GM23338 (cell line): ENCODE results near the gene GRID1. TPM values are rescaled to one million over a fixed set of nuclear protein-coding genes. Genes with fewer than 3 reads are reported as not detected.
A peak's percentile ranks its signal among the peaks of the same experiment; 100 is the strongest.

Experiments used
- ATAC-seq: fragments of 200-7000 bp; cut with Tn5 transposase; 3 replicates; pipeline ENCODE4 v1.9.1; 2020
- DNase-seq: peaks from one replicate; pipeline ENCODE4 v3.0.0-alpha.2; 2015; ENCODE audit warnings: low spot score
- H2AFZ ChIP-seq: fragments of 200-600 bp; sonication (generic); 2 replicates; pipeline ENCODE4 v1.8.0; 2016; ENCODE audit warnings: antibody characterized with exemption, mild to moderate bottlenecking, moderate library complexity
- H3F3A ChIP-seq: fragments of 200-600 bp; sonication (generic); replicated peaks from 2 replicates; pipeline ENCODE4 v1.8.0; 2017; ENCODE audit warnings: antibody characterized with exemption, mixed run types, low read depth
- H3K27ac ChIP-seq: fragments of 200-600 bp; sonication (generic); 2 replicates; pipeline ENCODE4 v1.6.1; 2016; ENCODE audit warnings: low read depth
- H3K27me3 ChIP-seq: fragments of 200-600 bp; sonication (generic); 2 replicates; pipeline ENCODE4 v1.8.0; 2016; ENCODE audit warnings: mild to moderate bottlenecking, mixed run types, moderate library complexity; ENCODE audit not compliant: insufficient read depth
- H3K36me3 ChIP-seq: fragments of 200-600 bp; sonication (generic); 2 replicates; pipeline ENCODE4 v1.8.0; 2016; ENCODE audit warnings: mild to moderate bottlenecking; ENCODE audit not compliant: insufficient read depth
- H3K4me1 ChIP-seq: fragments of 200-600 bp; sonication (generic); 2 replicates; pipeline ENCODE4 v1.8.0; 2016; ENCODE audit warnings: mild to moderate bottlenecking, moderate library complexity; ENCODE audit not compliant: insufficient read depth
- H3K4me2 ChIP-seq: fragments of 200-600 bp; sonication (generic); 2 replicates; pipeline ENCODE4 v1.7.1; 2017; ENCODE audit warnings: mixed run types
- H3K4me3 ChIP-seq: fragments of 200-600 bp; sonication (generic); 2 replicates; pipeline ENCODE4 v1.6.1; 2016; ENCODE audit warnings: mixed run types
- H3K79me2 ChIP-seq: fragments of 200-600 bp; sonication (generic); replicated peaks from 2 replicates; pipeline ENCODE4 v1.8.0; 2017; ENCODE audit warnings: mild to moderate bottlenecking; ENCODE audit not compliant: insufficient read depth
- H3K9me2 ChIP-seq: fragments of 200-600 bp; sonication (generic); 2 replicates; pipeline ENCODE4 v1.8.0; 2017; ENCODE audit not compliant: insufficient read depth
- H4K20me1 ChIP-seq: fragments of 200-600 bp; sonication (generic); replicated peaks from 2 replicates; pipeline ENCODE4 v1.8.0; 2017; ENCODE audit warnings: mild to moderate bottlenecking; ENCODE audit not compliant: insufficient read depth
- H3K27ac Mint-ChIP-seq: 2 replicates; pipeline ENCODE4 v1.8.0; 2020; ENCODE audit warnings: inconsistent platforms, mild to moderate bottlenecking, moderate library complexity, mixed read lengths
- H3K27me3 Mint-ChIP-seq: 3 replicates; pipeline ENCODE4 v1.8.0; 2022; ENCODE audit warnings: low read depth, mild to moderate bottlenecking, moderate library complexity, mixed read lengths, inconsistent platforms; ENCODE audit not compliant: insufficient read depth, poor library complexity
- H3K36me3 Mint-ChIP-seq: 3 replicates; pipeline ENCODE4 v1.8.0; 2021; ENCODE audit warnings: low read depth, mild to moderate bottlenecking, inconsistent platforms, moderate library complexity, mixed read lengths
- H3K4me1 Mint-ChIP-seq: 3 replicates; pipeline ENCODE4 v1.8.0; 2020; ENCODE audit warnings: mild to moderate bottlenecking, inconsistent platforms, mixed read lengths
- H3K4me3 Mint-ChIP-seq: 3 replicates; pipeline ENCODE4 v1.8.0; 2021; ENCODE audit warnings: moderate library complexity, mild to moderate bottlenecking, inconsistent platforms, mixed read lengths
- H3K9me3 Mint-ChIP-seq: 3 replicates; pipeline ENCODE4 v1.8.0; 2020; ENCODE audit warnings: moderate library complexity, mild to moderate bottlenecking, inconsistent platforms, mixed read lengths
- CREB1 ChIP-seq: fragments of 250-450 bp; sonication (Bioruptor Pico); IDR thresholded peaks from 2 replicates; pipeline ENCODE4 v1.5.0; 2020; ENCODE audit warnings: low read depth, mild to moderate bottlenecking, moderate library complexity
- EZH2 ChIP-seq: fragments of 200-600 bp; sonication (generic); IDR thresholded peaks from one replicate; pipeline ENCODE4 v1.8.0; 2017; ENCODE audit warnings: antibody characterized with exemption, mild to moderate bottlenecking, low read depth; ENCODE audit not compliant: unreplicated experiment
- EZH2phosphoT487 ChIP-seq: fragments of 200-600 bp; sonication (generic); IDR thresholded peaks from one replicate; pipeline ENCODE4 v1.8.1; 2018; ENCODE audit warnings: antibody characterized with exemption; ENCODE audit not compliant: unreplicated experiment
- JUNB ChIP-seq: IDR thresholded peaks from one replicate; pipeline ENCODE4 v1.6.1; 2016; ENCODE audit warnings: antibody characterized with exemption; ENCODE audit not compliant: unreplicated experiment
- NANOG ChIP-seq: IDR thresholded peaks from 2 replicates; pipeline ENCODE4 v1.6.1; 2016; ENCODE audit warnings: antibody characterized with exemption, borderline replicate concordance
- POLR2AphosphoS5 ChIP-seq: IDR thresholded peaks from 2 replicates; pipeline ENCODE4 v1.6.1; 2016; ENCODE audit warnings: antibody characterized with exemption, low read depth
- STAT1 ChIP-seq: IDR thresholded peaks from one replicate; pipeline ENCODE4 v1.6.1; 2016; ENCODE audit warnings: antibody characterized with exemption; ENCODE audit not compliant: unreplicated experiment
- ZNF114 ChIP-seq: fragments of 250-450 bp; sonication (Bioruptor Pico); IDR thresholded peaks from 2 replicates; pipeline ENCODE4 v1.5.0; 2020; ENCODE audit warnings: mild to moderate bottlenecking, moderate library complexity
- ZNF331 ChIP-seq: fragments of 250-450 bp; sonication (Bioruptor Pico); IDR thresholded peaks from 2 replicates; pipeline ENCODE4 v1.5.0; 2020; ENCODE audit warnings: low read depth, mild to moderate bottlenecking, moderate library complexity
- polyA plus RNA-seq: library from polyadenylated mRNA; unstranded; fragments of >200 nt; fragmentation: Nextera tagmentation; extraction: Ambion mirVana; gene quantifications from 2 replicates; pipeline ENCODE4 v1.2.1, GENCODE V29; 2016
- total RNA-seq: library from RNA; depleted of rRNA; stranded (reverse); fragments of >200 nt; shearing (Covaris generic); gene quantifications from 2 replicates; pipeline ENCODE4 v1.2.3, GENCODE V29; 2014
- TF ChIP-seq, protein P1 (sequence below): fragments of 250-450 bp; sonication (Bioruptor Pico); IDR thresholded peaks from 2 replicates; pipeline ENCODE4 v1.5.0; 2020; ENCODE audit warnings: mild to moderate bottlenecking, moderate library complexity
- TF ChIP-seq, protein P2 (sequence below): IDR thresholded peaks from one replicate; pipeline ENCODE4 v1.6.1; 2018; ENCODE audit warnings: antibody characterized with exemption; ENCODE audit not compliant: unreplicated experiment
- TF ChIP-seq, protein P3 (sequence below): IDR thresholded peaks from 2 replicates; pipeline ENCODE4 v1.6.1; 2016; ENCODE audit warnings: antibody characterized with exemption
- TF ChIP-seq, protein P4 (sequence below), 2 experiments: fragments of 200-600 bp in 1 of 2; sonication (generic) in 1 of 2; conservative IDR thresholded peaks; 2 replicates each; pipeline versions ENCODE4 v1.5.1 to v1.6.1; 2016 to 2017; ENCODE audit warnings: antibody characterized with exemption in 2 of 2, low read depth in 2 of 2, mild to moderate bottlenecking in 2 of 2, moderate library complexity in 1 of 2

GRID1 gene
- total and polyA plus RNA-seq, 2 experiments from 2014 or later: 0.14 to 0.15 TPM

DNA sequence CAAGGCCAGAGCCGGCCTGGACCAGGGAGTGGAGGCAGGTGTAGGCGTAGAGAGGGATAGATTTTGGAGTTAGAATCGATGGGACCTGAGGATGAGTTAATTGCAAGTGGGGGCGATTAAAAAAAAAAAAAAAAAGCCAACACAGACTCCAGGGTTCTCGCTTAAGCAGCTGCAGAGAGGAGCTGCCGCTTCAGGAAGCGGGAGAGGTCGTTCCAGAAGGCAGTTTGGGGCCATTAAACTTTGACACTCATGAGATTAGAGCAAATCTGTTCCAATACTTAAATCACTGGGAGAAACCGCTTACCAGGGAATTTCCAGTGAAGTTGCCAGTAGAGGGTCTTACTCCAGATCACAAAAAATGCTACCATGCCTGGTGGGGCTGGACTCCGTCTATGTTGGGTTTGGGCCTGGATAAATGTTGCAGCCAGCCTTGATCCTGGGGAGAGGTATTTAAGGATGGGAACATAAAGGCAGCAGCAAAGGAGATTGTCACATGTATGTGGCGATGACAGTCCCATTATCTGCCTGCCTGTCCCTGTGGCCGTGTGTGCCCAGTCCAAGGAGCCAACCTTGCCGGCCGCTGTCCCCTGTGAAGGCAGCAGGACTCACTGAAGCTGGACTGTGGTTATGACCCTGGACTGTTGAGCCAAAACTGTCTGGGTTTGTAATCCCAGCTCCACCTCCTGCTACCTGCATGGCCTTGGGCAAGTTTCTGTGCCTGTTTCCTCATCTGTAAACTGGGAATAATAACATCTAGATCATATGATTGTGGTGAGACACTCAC, 23.9 kb upstream of the GRID1 start:
- H3K4me3 Mint-ChIP-seq: peak overlapping the region; percentile 72
- ATAC-seq (no peak; the same call in 2 of the 3 replicates), DNase-seq (no peak)
- H3K4me2 ChIP-seq: peak overlapping the region; percentile 92
- peaks cover 3% of the 10 kb centered on the region; the same call in 1 of the 3 replicates for H3K9me3 Mint-ChIP-seq
- H2AFZ ChIP-seq: peak overlapping the region; percentile 98
- peaks cover 32% of the 10 kb centered on the region for H3K27me3 Mint-ChIP-seq
- H3K9me2 ChIP-seq: no peaks in the 10 kb centered on the region
- H3K4me1 Mint-ChIP-seq: peaks cover 21% of the 10 kb centered on the region
- H3F3A ChIP-seq: no peaks in the 10 kb centered on the region
- H3K27me3 ChIP-seq: peaks cover 23% of the 10 kb centered on the region
- H3K27ac Mint-ChIP-seq: no peak overlapping the region
- H3K79me2 ChIP-seq: no peaks in the 10 kb centered on the region
- no peaks in the 10 kb centered on the region for H3K36me3 Mint-ChIP-seq
- H3K36me3 ChIP-seq: no peaks in the 10 kb centered on the region
- TF ChIP-seq EZH2phosphoT487 (no peak), ZNF114 (CRISPR knock-in tag) (no peak), NANOG (no peak), EZH2 (no peak), CREB1 (CRISPR knock-in tag) (no peak), ZNF331 (CRISPR knock-in tag) (no peak), POLR2AphosphoS5 (no peak), JUNB (no peak), STAT1 (no peak)
- TF ChIP-seq, protein P1, sequence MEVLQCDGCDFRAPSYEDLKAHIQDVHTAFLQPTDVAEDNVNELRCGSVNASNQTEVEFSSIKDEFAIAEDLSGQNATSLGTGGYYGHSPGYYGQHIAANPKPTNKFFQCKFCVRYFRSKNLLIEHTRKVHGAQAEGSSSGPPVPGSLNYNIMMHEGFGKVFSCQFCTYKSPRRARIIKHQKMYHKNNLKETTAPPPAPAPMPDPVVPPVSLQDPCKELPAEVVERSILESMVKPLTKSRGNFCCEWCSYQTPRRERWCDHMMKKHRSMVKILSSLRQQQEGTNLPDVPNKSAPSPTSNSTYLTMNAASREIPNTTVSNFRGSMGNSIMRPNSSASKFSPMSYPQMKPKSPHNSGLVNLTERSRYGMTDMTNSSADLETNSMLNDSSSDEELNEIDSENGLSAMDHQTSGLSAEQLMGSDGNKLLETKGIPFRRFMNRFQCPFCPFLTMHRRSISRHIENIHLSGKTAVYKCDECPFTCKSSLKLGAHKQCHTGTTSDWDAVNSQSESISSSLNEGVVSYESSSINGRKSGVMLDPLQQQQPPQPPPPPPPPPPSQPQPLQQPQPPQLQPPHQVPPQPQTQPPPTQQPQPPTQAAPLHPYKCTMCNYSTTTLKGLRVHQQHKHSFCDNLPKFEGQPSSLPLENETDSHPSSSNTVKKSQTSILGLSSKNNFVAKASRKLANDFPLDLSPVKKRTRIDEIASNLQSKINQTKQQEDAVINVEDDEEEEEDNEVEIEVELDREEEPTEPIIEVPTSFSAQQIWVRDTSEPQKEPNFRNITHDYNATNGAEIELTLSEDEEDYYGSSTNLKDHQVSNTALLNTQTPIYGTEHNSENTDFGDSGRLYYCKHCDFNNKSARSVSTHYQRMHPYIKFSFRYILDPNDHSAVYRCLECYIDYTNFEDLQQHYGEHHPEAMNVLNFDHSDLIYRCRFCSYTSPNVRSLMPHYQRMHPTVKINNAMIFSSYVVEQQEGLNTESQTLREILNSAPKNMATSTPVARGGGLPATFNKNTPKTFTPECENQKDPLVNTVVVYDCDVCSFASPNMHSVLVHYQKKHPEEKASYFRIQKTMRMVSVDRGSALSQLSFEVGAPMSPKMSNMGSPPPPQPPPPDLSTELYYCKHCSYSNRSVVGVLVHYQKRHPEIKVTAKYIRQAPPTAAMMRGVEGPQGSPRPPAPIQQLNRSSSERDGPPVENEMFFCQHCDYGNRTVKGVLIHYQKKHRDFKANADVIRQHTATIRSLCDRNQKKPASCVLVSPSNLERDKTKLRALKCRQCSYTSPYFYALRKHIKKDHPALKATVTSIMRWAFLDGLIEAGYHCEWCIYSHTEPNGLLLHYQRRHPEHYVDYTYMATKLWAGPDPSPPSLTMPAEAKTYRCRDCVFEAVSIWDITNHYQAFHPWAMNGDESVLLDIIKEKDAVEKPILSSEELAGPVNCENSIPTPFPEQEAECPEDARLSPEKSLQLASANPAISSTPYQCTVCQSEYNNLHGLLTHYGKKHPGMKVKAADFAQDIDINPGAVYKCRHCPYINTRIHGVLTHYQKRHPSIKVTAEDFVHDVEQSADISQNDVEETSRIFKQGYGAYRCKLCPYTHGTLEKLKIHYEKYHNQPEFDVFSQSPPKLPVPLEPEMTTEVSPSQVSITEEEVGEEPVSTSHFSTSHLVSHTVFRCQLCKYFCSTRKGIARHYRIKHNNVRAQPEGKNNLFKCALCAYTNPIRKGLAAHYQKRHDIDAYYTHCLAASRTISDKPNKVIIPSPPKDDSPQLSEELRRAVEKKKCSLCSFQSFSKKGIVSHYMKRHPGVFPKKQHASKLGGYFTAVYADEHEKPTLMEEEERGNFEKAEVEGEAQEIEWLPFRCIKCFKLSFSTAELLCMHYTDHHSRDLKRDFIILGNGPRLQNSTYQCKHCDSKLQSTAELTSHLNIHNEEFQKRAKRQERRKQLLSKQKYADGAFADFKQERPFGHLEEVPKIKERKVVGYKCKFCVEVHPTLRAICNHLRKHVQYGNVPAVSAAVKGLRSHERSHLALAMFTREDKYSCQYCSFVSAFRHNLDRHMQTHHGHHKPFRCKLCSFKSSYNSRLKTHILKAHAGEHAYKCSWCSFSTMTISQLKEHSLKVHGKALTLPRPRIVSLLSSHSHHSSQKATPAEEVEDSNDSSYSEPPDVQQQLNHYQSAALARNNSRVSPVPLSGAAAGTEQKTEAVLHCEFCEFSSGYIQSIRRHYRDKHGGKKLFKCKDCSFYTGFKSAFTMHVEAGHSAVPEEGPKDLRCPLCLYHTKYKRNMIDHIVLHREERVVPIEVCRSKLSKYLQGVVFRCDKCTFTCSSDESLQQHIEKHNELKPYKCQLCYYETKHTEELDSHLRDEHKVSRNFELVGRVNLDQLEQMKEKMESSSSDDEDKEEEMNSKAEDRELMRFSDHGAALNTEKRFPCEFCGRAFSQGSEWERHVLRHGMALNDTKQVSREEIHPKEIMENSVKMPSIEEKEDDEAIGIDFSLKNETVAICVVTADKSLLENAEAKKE (CRISPR knock-in tag): no peak
- TF ChIP-seq, protein P2, sequence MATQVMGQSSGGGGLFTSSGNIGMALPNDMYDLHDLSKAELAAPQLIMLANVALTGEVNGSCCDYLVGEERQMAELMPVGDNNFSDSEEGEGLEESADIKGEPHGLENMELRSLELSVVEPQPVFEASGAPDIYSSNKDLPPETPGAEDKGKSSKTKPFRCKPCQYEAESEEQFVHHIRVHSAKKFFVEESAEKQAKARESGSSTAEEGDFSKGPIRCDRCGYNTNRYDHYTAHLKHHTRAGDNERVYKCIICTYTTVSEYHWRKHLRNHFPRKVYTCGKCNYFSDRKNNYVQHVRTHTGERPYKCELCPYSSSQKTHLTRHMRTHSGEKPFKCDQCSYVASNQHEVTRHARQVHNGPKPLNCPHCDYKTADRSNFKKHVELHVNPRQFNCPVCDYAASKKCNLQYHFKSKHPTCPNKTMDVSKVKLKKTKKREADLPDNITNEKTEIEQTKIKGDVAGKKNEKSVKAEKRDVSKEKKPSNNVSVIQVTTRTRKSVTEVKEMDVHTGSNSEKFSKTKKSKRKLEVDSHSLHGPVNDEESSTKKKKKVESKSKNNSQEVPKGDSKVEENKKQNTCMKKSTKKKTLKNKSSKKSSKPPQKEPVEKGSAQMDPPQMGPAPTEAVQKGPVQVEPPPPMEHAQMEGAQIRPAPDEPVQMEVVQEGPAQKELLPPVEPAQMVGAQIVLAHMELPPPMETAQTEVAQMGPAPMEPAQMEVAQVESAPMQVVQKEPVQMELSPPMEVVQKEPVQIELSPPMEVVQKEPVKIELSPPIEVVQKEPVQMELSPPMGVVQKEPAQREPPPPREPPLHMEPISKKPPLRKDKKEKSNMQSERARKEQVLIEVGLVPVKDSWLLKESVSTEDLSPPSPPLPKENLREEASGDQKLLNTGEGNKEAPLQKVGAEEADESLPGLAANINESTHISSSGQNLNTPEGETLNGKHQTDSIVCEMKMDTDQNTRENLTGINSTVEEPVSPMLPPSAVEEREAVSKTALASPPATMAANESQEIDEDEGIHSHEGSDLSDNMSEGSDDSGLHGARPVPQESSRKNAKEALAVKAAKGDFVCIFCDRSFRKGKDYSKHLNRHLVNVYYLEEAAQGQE: no peak
- TF ChIP-seq, protein P3, sequence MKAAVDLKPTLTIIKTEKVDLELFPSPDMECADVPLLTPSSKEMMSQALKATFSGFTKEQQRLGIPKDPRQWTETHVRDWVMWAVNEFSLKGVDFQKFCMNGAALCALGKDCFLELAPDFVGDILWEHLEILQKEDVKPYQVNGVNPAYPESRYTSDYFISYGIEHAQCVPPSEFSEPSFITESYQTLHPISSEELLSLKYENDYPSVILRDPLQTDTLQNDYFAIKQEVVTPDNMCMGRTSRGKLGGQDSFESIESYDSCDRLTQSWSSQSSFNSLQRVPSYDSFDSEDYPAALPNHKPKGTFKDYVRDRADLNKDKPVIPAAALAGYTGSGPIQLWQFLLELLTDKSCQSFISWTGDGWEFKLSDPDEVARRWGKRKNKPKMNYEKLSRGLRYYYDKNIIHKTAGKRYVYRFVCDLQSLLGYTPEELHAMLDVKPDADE: no peak
- TF ChIP-seq, protein P4, sequence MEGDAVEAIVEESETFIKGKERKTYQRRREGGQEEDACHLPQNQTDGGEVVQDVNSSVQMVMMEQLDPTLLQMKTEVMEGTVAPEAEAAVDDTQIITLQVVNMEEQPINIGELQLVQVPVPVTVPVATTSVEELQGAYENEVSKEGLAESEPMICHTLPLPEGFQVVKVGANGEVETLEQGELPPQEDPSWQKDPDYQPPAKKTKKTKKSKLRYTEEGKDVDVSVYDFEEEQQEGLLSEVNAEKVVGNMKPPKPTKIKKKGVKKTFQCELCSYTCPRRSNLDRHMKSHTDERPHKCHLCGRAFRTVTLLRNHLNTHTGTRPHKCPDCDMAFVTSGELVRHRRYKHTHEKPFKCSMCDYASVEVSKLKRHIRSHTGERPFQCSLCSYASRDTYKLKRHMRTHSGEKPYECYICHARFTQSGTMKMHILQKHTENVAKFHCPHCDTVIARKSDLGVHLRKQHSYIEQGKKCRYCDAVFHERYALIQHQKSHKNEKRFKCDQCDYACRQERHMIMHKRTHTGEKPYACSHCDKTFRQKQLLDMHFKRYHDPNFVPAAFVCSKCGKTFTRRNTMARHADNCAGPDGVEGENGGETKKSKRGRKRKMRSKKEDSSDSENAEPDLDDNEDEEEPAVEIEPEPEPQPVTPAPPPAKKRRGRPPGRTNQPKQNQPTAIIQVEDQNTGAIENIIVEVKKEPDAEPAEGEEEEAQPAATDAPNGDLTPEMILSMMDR (conservative IDR thresholded peaks at IDR 0.05; ENCODE audit: low read depth in 2 of 2): no peak
- peak overlapping the region; percentile 78 for H3K4me3 ChIP-seq
- peaks cover 6% of the 10 kb centered on the region; the same call in 1 of the 2 replicates for H3K4me1 ChIP-seq
- H3K27ac ChIP-seq: no peak overlapping the region
- no peaks in the 10 kb centered on the region for H4K20me1 ChIP-seq
